Esophagus muscularis mucosa (tissue), 3 donors: Measurements from ENCODE around the gene TMEM198.

Experiments used
- CTCF ChIP-seq, 3 experiments: fragments of 200-600 bp in 2 of 3; fragments of 450-650 bp in 1 of 3; sonication (generic) in 2 of 3; IDR thresholded peaks; one replicate each; pipeline ENCODE4 v1.5.1; 2017 to 2019; ENCODE audit warnings: antibody characterized with exemption in 3 of 3, mild to moderate bottlenecking in 2 of 3, moderate library complexity in 1 of 3
- POLR2A ChIP-seq: fragments of 450-650 bp; IDR thresholded peaks from one replicate; pipeline ENCODE4 v1.6.1; 2017; ENCODE audit warnings: antibody characterized with exemption, moderate library complexity, mild to moderate bottlenecking, low read depth
- POLR2AphosphoS5 ChIP-seq, 2 donors: sonication (generic); formaldehyde crosslinking; IDR thresholded peaks; one replicate each; pipeline ENCODE4 v1.6.1; 2017; ENCODE audit warnings: antibody characterized with exemption in 2 of 2

- TF ChIP-seq CTCF (IDR thresholded peaks at IDR 0.05): no peak
- TF ChIP-seq POLR2A: no peak
- no peak for TF ChIP-seq POLR2AphosphoS5 (IDR thresholded peaks at IDR 0.05)
Measured at GRCh38 chr2:219516888-219517287, 26.9 kb upstream of the TMEM198 start.
